Measurements from ENCODE around the gene NAALADL2.

DNA sequence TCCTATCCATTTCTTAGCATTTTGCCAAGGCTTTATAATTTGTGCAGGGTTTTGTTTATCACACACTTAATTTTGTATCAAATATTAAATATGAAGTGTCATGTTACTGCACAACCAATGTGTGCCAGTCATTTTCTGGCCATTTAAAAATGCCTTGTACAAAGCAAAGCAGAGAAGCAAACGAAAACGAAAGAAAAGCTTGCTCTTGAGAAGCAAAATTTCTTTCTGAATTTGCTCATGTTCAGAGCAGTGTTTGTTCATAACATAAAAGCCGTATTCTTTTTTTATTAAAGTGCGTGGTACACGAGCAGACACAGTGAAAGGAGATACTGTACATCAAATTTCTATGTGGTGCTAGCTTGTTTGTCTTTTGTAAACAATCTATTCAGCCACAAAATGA lies 792.6 kb downstream of the NAALADL2 start:
- no peak for TF ChIP-seq CTCF (IDR thresholded peaks at IDR 0.05)
- TF ChIP-seq POLR2A (IDR thresholded peaks at IDR 0.05), result no peak

Data from upper lobe of left lung (tissue), 4 donors.